HepG2 (cell line): ENCODE data around the gene SCARF1. TPM values are rescaled to one million over a fixed set of nuclear protein-coding genes. Genes with fewer than 3 reads are reported as not detected.

Source experiments
- FLYWCH1 ChIP-seq: sonication (generic); formaldehyde crosslinking; IDR thresholded peaks from 2 replicates; pipeline ENCODE4 v1.8.1; 2023; ENCODE audit warnings: mild to moderate bottlenecking, missing genetic modification reagents
- KLF6 ChIP-seq: IDR thresholded peaks from 2 replicates; pipeline ENCODE4 v1.8.0; 2016; ENCODE audit warnings: missing biosample characterization, missing genetic modification reagents
- MAFF ChIP-seq: IDR thresholded peaks from 2 replicates; pipeline ENCODE4 v1.6.1; 2011; ENCODE audit warnings: low read depth, low read length, improper control_type of control experiment
- RFX3 ChIP-seq: IDR thresholded peaks from 2 replicates; pipeline ENCODE4 v1.6.1; 2016; ENCODE audit warnings: missing biosample characterization, missing genetic modification reagents
- RXRA ChIP-seq: sonication (generic); formaldehyde crosslinking; IDR thresholded peaks from 2 replicates; pipeline ENCODE4 v1.5.1; 2020; ENCODE audit warnings: missing genetic modification reagents
- SRY ChIP-seq: sonication (generic); formaldehyde crosslinking; IDR thresholded peaks from 2 replicates; pipeline ENCODE4 v1.8.0; 2022; ENCODE audit warnings: mild to moderate bottlenecking, missing genetic modification reagents
- polyA plus RNA-seq, 8 experiments: library from polyadenylated mRNA; depleted of rRNA in 3 of 8; stranded (reverse) in 7 of 8; unstranded in 1 of 8; fragments of >200 nt; fragmentation: Illumina TruSeq in 4 of 8; extraction: Trizol in 4 of 8; gene quantifications; 2 replicates each; pipeline versions ENCODE4 v1.2.1 to v1.2.3, GENCODE V29; 2011 to 2016; ENCODE audit warnings: low read depth in 4 of 8, missing spikeins in 1 of 8, mixed read lengths in 1 of 8; ENCODE audit not compliant: insufficient read depth in 1 of 8
- total RNA-seq, 5 experiments: library from RNA; depleted of rRNA; stranded (reverse); fragments of >200 nt; fragmentation: Illumina TruSeq; extraction: Trizol; gene quantifications; 2 replicates each; pipeline ENCODE4 v1.2.3, GENCODE V29; 2016; ENCODE audit warnings: low read depth in 1 of 5
- TF ChIP-seq, protein P1 (sequence below): sonication (generic); formaldehyde crosslinking; IDR thresholded peaks from 2 replicates; pipeline ENCODE4 v1.5.1; 2020; ENCODE audit warnings: mild to moderate bottlenecking, missing genetic modification reagents, moderate library complexity
- TF ChIP-seq, protein P2 (sequence below): sonication (generic); formaldehyde crosslinking; IDR thresholded peaks from 2 replicates; pipeline ENCODE4 v1.9.0; 2021; ENCODE audit warnings: mild to moderate bottlenecking, missing genetic modification reagents
- TF ChIP-seq, protein P3 (sequence below): sonication (generic); formaldehyde crosslinking; IDR thresholded peaks from 2 replicates; pipeline ENCODE4 v1.9.0; 2022; ENCODE audit warnings: missing genetic modification reagents, mild to moderate bottlenecking, borderline replicate concordance
- TF ChIP-seq, protein P4 (sequence below): sonication (generic); formaldehyde crosslinking; IDR thresholded peaks from 2 replicates; pipeline ENCODE4 v1.8.0; 2022; ENCODE audit warnings: missing genetic modification reagents, mild to moderate bottlenecking, inconsistent platforms, borderline replicate concordance

The SCARF1 gene
- total and polyA plus RNA-seq, 2 of the 13 experiments (the other 11 are each of a cell fraction or from before 2014, with no cell fraction given), result 0.24 to 0.71 TPM

DNA sequence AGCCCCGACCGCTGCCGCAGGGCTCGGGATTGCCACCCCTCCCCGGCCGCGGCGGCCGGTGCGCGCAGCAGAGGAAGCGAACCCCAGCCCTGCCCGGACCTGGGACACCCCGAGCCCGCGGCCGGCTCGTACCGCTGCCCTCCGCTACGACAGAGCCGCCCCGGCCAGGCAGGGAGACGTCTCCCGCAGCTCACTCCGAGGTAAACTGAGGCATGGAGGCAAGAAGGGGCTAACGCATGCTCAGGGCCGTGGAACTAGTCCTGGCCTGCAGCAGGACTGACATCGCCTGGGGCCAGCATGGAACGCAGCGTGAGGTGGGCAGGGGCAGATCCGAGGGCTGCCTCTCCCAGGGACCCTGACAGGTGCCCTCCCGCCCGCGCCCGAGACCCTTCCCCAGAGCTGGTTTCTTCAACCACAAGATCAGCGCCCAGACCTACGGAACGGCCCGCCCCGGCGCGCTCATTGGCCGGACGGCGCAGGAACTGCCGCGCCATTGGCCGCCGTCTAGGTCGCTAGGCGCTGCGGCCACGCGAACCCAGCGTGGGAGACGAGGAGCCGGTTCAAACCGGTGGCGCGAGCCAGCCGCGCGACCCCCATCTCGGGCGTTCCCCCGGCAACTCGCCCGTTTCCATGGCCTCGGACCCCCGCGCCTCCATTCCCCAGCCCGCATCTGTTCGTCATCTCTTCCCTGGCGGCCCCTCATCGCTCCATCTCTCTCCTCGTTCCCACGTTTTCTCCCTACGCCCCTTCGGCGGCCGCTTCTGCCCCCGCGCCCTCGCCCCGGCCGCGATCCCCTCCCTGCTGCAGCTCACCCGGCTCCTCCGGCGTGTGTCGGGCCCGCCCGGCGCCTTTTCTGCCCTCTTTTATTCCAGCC is 17.3 kb downstream of the SCARF1 start, which contains the start of gene SLC43A2 (continued):
- TF ChIP-seq, protein P1, sequence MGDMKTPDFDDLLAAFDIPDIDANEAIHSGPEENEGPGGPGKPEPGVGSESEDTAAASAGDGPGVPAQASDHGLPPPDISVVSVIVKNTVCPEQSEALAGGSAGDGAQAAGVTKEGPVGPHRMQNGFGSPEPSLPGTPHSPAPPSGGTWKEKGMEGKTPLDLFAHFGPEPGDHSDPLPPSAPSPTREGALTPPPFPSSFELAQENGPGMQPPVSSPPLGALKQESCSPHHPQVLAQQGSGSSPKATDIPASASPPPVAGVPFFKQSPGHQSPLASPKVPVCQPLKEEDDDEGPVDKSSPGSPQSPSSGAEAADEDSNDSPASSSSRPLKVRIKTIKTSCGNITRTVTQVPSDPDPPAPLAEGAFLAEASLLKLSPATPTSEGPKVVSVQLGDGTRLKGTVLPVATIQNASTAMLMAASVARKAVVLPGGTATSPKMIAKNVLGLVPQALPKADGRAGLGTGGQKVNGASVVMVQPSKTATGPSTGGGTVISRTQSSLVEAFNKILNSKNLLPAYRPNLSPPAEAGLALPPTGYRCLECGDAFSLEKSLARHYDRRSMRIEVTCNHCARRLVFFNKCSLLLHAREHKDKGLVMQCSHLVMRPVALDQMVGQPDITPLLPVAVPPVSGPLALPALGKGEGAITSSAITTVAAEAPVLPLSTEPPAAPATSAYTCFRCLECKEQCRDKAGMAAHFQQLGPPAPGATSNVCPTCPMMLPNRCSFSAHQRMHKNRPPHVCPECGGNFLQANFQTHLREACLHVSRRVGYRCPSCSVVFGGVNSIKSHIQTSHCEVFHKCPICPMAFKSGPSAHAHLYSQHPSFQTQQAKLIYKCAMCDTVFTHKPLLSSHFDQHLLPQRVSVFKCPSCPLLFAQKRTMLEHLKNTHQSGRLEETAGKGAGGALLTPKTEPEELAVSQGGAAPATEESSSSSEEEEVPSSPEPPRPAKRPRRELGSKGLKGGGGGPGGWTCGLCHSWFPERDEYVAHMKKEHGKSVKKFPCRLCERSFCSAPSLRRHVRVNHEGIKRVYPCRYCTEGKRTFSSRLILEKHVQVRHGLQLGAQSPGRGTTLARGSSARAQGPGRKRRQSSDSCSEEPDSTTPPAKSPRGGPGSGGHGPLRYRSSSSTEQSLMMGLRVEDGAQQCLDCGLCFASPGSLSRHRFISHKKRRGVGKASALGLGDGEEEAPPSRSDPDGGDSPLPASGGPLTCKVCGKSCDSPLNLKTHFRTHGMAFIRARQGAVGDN (CRISPR knock-in tag), result peak; percentile 91
- TF ChIP-seq RFX3, result peak; percentile 41; the same call in 1 of the 2 replicates
- no peak for TF ChIP-seq MAFF
- no peak; the same call in 1 of the 2 replicates for TF ChIP-seq RXRA
- 0 out of 2 replicates have a peak, but pooled peaks have one; percentile 13 for TF ChIP-seq KLF6 (CRISPR knock-in tag)
- TF ChIP-seq, protein P2, sequence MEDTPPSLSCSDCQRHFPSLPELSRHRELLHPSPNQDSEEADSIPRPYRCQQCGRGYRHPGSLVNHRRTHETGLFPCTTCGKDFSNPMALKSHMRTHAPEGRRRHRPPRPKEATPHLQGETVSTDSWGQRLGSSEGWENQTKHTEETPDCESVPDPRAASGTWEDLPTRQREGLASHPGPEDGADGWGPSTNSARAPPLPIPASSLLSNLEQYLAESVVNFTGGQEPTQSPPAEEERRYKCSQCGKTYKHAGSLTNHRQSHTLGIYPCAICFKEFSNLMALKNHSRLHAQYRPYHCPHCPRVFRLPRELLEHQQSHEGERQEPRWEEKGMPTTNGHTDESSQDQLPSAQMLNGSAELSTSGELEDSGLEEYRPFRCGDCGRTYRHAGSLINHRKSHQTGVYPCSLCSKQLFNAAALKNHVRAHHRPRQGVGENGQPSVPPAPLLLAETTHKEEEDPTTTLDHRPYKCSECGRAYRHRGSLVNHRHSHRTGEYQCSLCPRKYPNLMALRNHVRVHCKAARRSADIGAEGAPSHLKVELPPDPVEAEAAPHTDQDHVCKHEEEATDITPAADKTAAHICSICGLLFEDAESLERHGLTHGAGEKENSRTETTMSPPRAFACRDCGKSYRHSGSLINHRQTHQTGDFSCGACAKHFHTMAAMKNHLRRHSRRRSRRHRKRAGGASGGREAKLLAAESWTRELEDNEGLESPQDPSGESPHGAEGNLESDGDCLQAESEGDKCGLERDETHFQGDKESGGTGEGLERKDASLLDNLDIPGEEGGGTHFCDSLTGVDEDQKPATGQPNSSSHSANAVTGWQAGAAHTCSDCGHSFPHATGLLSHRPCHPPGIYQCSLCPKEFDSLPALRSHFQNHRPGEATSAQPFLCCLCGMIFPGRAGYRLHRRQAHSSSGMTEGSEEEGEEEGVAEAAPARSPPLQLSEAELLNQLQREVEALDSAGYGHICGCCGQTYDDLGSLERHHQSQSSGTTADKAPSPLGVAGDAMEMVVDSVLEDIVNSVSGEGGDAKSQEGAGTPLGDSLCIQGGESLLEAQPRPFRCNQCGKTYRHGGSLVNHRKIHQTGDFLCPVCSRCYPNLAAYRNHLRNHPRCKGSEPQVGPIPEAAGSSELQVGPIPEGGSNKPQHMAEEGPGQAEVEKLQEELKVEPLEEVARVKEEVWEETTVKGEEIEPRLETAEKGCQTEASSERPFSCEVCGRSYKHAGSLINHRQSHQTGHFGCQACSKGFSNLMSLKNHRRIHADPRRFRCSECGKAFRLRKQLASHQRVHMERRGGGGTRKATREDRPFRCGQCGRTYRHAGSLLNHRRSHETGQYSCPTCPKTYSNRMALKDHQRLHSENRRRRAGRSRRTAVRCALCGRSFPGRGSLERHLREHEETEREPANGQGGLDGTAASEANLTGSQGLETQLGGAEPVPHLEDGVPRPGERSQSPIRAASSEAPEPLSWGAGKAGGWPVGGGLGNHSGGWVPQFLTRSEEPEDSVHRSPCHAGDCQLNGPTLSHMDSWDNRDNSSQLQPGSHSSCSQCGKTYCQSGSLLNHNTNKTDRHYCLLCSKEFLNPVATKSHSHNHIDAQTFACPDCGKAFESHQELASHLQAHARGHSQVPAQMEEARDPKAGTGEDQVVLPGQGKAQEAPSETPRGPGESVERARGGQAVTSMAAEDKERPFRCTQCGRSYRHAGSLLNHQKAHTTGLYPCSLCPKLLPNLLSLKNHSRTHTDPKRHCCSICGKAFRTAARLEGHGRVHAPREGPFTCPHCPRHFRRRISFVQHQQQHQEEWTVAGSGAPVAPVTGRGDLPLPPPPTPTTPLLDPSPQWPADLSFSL, result no peak
- TF ChIP-seq, protein P3, sequence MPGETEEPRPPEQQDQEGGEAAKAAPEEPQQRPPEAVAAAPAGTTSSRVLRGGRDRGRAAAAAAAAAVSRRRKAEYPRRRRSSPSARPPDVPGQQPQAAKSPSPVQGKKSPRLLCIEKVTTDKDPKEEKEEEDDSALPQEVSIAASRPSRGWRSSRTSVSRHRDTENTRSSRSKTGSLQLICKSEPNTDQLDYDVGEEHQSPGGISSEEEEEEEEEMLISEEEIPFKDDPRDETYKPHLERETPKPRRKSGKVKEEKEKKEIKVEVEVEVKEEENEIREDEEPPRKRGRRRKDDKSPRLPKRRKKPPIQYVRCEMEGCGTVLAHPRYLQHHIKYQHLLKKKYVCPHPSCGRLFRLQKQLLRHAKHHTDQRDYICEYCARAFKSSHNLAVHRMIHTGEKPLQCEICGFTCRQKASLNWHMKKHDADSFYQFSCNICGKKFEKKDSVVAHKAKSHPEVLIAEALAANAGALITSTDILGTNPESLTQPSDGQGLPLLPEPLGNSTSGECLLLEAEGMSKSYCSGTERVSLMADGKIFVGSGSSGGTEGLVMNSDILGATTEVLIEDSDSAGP (CRISPR knock-in tag), result peak; percentile 84
- TF ChIP-seq SRY, result no peak; the same call in 1 of the 2 replicates
- TF ChIP-seq, protein P4, sequence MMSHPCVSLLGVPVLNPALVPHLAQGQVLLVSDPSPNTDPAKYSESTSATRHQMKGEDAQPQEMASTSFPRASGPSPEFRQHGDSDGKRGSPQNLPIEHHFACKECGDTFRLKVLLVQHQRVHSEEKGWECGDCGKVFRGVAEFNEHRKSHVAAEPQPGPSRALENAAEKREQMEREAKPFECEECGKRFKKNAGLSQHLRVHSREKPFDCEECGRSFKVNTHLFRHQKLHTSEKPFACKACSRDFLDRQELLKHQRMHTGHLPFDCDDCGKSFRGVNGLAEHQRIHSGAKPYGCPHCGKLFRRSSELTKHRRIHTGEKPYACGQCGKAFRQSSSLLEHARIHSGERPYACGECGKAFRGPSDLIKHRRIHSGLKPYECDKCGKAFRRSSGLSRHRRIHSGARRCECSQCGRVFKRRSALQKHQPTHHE (CRISPR knock-in tag), result no peak; the same call in 1 of the 2 replicates
- TF ChIP-seq FLYWCH1 (CRISPR knock-in tag), result no peak
